ENCODE data around the gene SMOC1. TPM values are rescaled to one million over a fixed set of nuclear protein-coding genes. Genes with fewer than 3 reads are reported as not detected.

SMOC1 gene
- total RNA-seq, 1 experiment from 2014 or later: 0.14 TPM

- TF ChIP-seq CTCF (IDR thresholded peaks at IDR 0.05; ENCODE audit: insufficient read depth in 1 of 2, low read depth in 1 of 2, low read length in 1 of 2, severe bottlenecking in 1 of 2, unreplicated experiment in 1 of 2): peak; percentile 23 to 33
- H3K27me3 ChIP-seq (replicated peaks; ENCODE audit: control insufficient read depth, insufficient read depth, low read length): no peaks in the 10 kb centered on the region
- no peaks in the 10 kb centered on the region for H3K36me3 Mint-ChIP-seq (ENCODE audit: insufficient read depth, unreplicated experiment)
Measured at GRCh38 chr14:69877492-69877891, 1.7 kb upstream of the SMOC1 start.

GRCh38 chr14:69878251-69878650 is 965 bp upstream of the SMOC1 start:
- no peaks in the 10 kb centered on the region for H3K27me3 Mint-ChIP-seq (ENCODE audit: insufficient read depth, unreplicated experiment)
- Histone ChIP-seq H3K4me1 (no peaks in the 10 kb centered on the region), H3K27me3 (replicated peaks; ENCODE audit: control insufficient read depth, insufficient read depth, low read length) (no peaks in the 10 kb centered on the region), H3K36me3 (ENCODE audit: control insufficient read depth, insufficient read depth, low read length) (no peaks in the 10 kb centered on the region), H3K9me3 (no peaks in the 10 kb centered on the region), H3K4me3 (ENCODE audit: low read depth, low read length) (no peak overlapping the region)
- ChIA-PET POLR2A (no interaction called here), CTCF (interaction anchor here (0.7 kb wide), 1 partner anchor 21 kb away, joined by 5 read pairs; no protein-coding TSS in a partner anchor)
- no peak overlapping the region for H3K4me3 Mint-ChIP-seq (ENCODE audit: unreplicated experiment)
- H3K27ac Mint-ChIP-seq (ENCODE audit: unreplicated experiment): no peak overlapping the region
- no peak for TF ChIP-seq CTCF (IDR thresholded peaks at IDR 0.05; ENCODE audit: insufficient read depth in 1 of 2, low read depth in 1 of 2, low read length in 1 of 2, severe bottlenecking in 1 of 2, unreplicated experiment in 1 of 2)
- intact Hi-C loops (cut with micrococcal nuclease; ENCODE audit: unreplicated experiment): no loop called here
- H3K4me1 Mint-ChIP-seq (ENCODE audit: low read depth, unreplicated experiment): no peaks in the 10 kb centered on the region
- no TSS peak for BruUV-seq (replicated peaks)
- no peaks in the 10 kb centered on the region for H3K9me3 Mint-ChIP-seq (ENCODE audit: unreplicated experiment)
- no peak for DNase-seq
- H3K36me3 Mint-ChIP-seq (ENCODE audit: insufficient read depth, unreplicated experiment): no peaks in the 10 kb centered on the region

More at GRCh38 chr14:69877492-69877891, 1.7 kb upstream of the SMOC1 start:
- no peaks in the 10 kb centered on the region for H3K36me3 ChIP-seq (ENCODE audit: control insufficient read depth, insufficient read depth, low read length)
- no peak for DNase-seq
- BruUV-seq (replicated peaks): no TSS peak
- Mint-ChIP-seq H3K9me3 (ENCODE audit: unreplicated experiment) (no peaks in the 10 kb centered on the region), H3K27ac (ENCODE audit: unreplicated experiment) (no peak overlapping the region), H3K4me3 (ENCODE audit: unreplicated experiment) (no peak overlapping the region), H3K4me1 (ENCODE audit: low read depth, unreplicated experiment) (no peaks in the 10 kb centered on the region), H3K27me3 (ENCODE audit: insufficient read depth, unreplicated experiment) (no peaks in the 10 kb centered on the region)
- ChIA-PET POLR2A (no interaction called here), CTCF (interaction anchor here (1.1 kb wide), 1 partner anchor 150 kb away, joined by 6 read pairs; no protein-coding TSS in a partner anchor)
- H3K4me1 ChIP-seq: no peaks in the 10 kb centered on the region
- intact Hi-C loops (cut with micrococcal nuclease; ENCODE audit: unreplicated experiment): loop anchor here (1.0 kb wide), 1 partner anchor 151 kb away; no protein-coding TSS in a partner anchor
- no peaks in the 10 kb centered on the region for H3K9me3 ChIP-seq
- no peak overlapping the region for H3K4me3 ChIP-seq (ENCODE audit: low read depth, low read length)

GRCh38 chr14:69880044-69880487 is 850 bp downstream of the SMOC1 start:
- H3K27me3 ChIP-seq (replicated peaks; ENCODE audit: control insufficient read depth, insufficient read depth, low read length): no peaks in the 10 kb centered on the region
- H3K36me3 ChIP-seq (ENCODE audit: control insufficient read depth, insufficient read depth, low read length): no peaks in the 10 kb centered on the region
- DNase-seq: no peak
- intact Hi-C loops (cut with micrococcal nuclease; ENCODE audit: unreplicated experiment): no loop called here
- ChIA-PET CTCF (no interaction called here), POLR2A (no interaction called here)
- H3K4me1 ChIP-seq: no peaks in the 10 kb centered on the region
- H3K27ac Mint-ChIP-seq (ENCODE audit: unreplicated experiment): no peak overlapping the region
- H3K36me3 Mint-ChIP-seq (ENCODE audit: insufficient read depth, unreplicated experiment): no peaks in the 10 kb centered on the region
- H3K9me3 Mint-ChIP-seq (ENCODE audit: unreplicated experiment): peaks cover 9% of the 10 kb centered on the region
- H3K9me3 ChIP-seq: no peaks in the 10 kb centered on the region
- H3K27me3 Mint-ChIP-seq (ENCODE audit: insufficient read depth, unreplicated experiment): no peaks in the 10 kb centered on the region
- H3K4me3 Mint-ChIP-seq (ENCODE audit: unreplicated experiment): no peak overlapping the region
- BruUV-seq (replicated peaks): no TSS peak
- no peak overlapping the region for H3K4me3 ChIP-seq (ENCODE audit: low read depth, low read length)
- no peaks in the 10 kb centered on the region for H3K4me1 Mint-ChIP-seq (ENCODE audit: low read depth, unreplicated experiment)
- no peak for TF ChIP-seq CTCF (IDR thresholded peaks at IDR 0.05; ENCODE audit: insufficient read depth in 1 of 2, low read depth in 1 of 2, low read length in 1 of 2, severe bottlenecking in 1 of 2, unreplicated experiment in 1 of 2)

Data from Caco-2 (cell line).